Measurements from ENCODE around the gene KIRREL1. TPM values are rescaled to one million over a fixed set of nuclear protein-coding genes. Genes with fewer than 3 reads are reported as not detected.

KIRREL1 gene
- total RNA-seq, 1 experiment from 2014 or later: 42.4 TPM

GRCh38 chr1:157967205-157967604 lies 26.2 kb upstream of the KIRREL1 start:
- CTCF ChIA-PET: interaction anchor here (0.6 to 18.1 kb wide), 6 partner anchors 25 to 160 kb away, joined by 3 to 820 read pairs (median 7); partner anchors contain the start of gene KIRREL1
- H3K4me3 Mint-ChIP-seq: no peak overlapping the region
- H3K36me3 Mint-ChIP-seq: peaks cover 16% of the 10 kb centered on the region
- no peak for DNase-seq (ENCODE audit: low spot score)
- POLR2A ChIA-PET: no interaction called here
- H3K9me3 Mint-ChIP-seq: peaks cover 17% of the 10 kb centered on the region
- TF ChIP-seq ZNF219 (CRISPR knock-in tag; IDR thresholded peaks at IDR 0.05; ENCODE audit: borderline replicate concordance): no peak
- TF ChIP-seq CBFB (CRISPR knock-in tag; IDR thresholded peaks at IDR 0.05; ENCODE audit: low read depth): no peak
- no peak for TF ChIP-seq OVOL2 (CRISPR knock-in tag; IDR thresholded peaks at IDR 0.05; ENCODE audit: borderline replicate concordance)
- TF ChIP-seq ZNF138 (CRISPR knock-in tag; conservative IDR thresholded peaks at IDR 0.05): no peak
- TF ChIP-seq ZNF423 (CRISPR knock-in tag; IDR thresholded peaks at IDR 0.05): no peak
- no peak for TF ChIP-seq NR3C1 (CRISPR knock-in tag; conservative IDR thresholded peaks at IDR 0.05; ENCODE audit: low read depth)
- TF ChIP-seq JUN (CRISPR knock-in tag; IDR thresholded peaks at IDR 0.05): no peak
- no peak for TF ChIP-seq CDX4 (CRISPR knock-in tag; IDR thresholded peaks at IDR 0.05; ENCODE audit: borderline replicate concordance)
- TF ChIP-seq ZNF396 (CRISPR knock-in tag; IDR thresholded peaks at IDR 0.05; ENCODE audit: borderline replicate concordance): no peak
- no peak for TF ChIP-seq ATF6 (CRISPR knock-in tag; IDR thresholded peaks at IDR 0.05)
- no peak overlapping the region for H3K27ac Mint-ChIP-seq
- peaks cover 14% of the 10 kb centered on the region for H3K4me1 Mint-ChIP-seq
- 0 out of 2 replicates have a peak, but pooled peaks cover 7% of the 10 kb centered on the region for H3K27me3 Mint-ChIP-seq (ENCODE audit: low read depth)
- no peak for ATAC-seq

GRCh38 chr1:157968508-157968907 lies 24.9 kb upstream of the KIRREL1 start:
- DNase-seq (ENCODE audit: low spot score) (no peak), ATAC-seq (no peak)
- ChIA-PET CTCF (interaction anchor here (1.0 to 18.1 kb wide), 12 partner anchors 8 to 152 kb away, joined by 3 to 820 read pairs (median 6); partner anchors contain the start of gene KIRREL1), POLR2A (no interaction called here)
- Mint-ChIP-seq H3K4me3 (no peak overlapping the region), H3K9me3 (peaks cover 28% of the 10 kb centered on the region), H3K4me1 (peaks cover 14% of the 10 kb centered on the region), H3K27ac (no peak overlapping the region), H3K36me3 (peaks cover 28% of the 10 kb centered on the region), H3K27me3 (ENCODE audit: low read depth) (0 out of 2 replicates have a peak, but pooled peaks cover 7% of the 10 kb centered on the region)
- TF ChIP-seq CDX4 (CRISPR knock-in tag; IDR thresholded peaks at IDR 0.05; ENCODE audit: borderline replicate concordance) (no peak), TCF7 (CRISPR knock-in tag; IDR thresholded peaks at IDR 0.05; ENCODE audit: low read depth) (no peak), AFF4 (CRISPR knock-in tag; IDR thresholded peaks at IDR 0.05; ENCODE audit: borderline replicate concordance) (no peak), ATF6 (CRISPR knock-in tag; IDR thresholded peaks at IDR 0.05) (no peak)

Data from WTC11 (cell line).